SIG-M5 treated with dmso at 0.1 percent for 504 hours (cell line): ENCODE data around the gene SORL1.
"Not testable (repeated sequence)": the region's sequence is repeated elsewhere in the genome, so short reads cannot be mapped to it uniquely, and the experiment has no call there.

ENCODE experiments used
- DNase-seq: peaks from one replicate; lab custom pipeline; 2025; ENCODE audit not compliant: unreplicated experiment; lab: John Stamatoyannopoulos, UW

Gene SORL1

GRCh38 chr11:121560236-121560635 is 108.1 kb downstream of the SORL1 start:
- DNase-seq, result no peak

GRCh38 chr11:121561240-121561639 is 109.1 kb downstream of the SORL1 start:
- no peak for DNase-seq

- DNase-seq, result no peak
Measured at GRCh38 chr11:121561716-121562115, 109.6 kb downstream of the SORL1 start.

GRCh38 chr11:121563003-121563402 is 110.9 kb downstream of the SORL1 start:
- no peak for DNase-seq

- no peak for DNase-seq
Measured at GRCh38 chr11:121563900-121564822, 112.0 kb downstream of the SORL1 start.

- DNase-seq, result no peak
Measured at GRCh38 chr11:121564948-121565684, 113.0 kb downstream of the SORL1 start.

GRCh38 chr11:121566279-121567168 is 114.4 kb downstream of the SORL1 start:
- no peak for DNase-seq

GRCh38 chr11:121567995-121568394 is 115.9 kb downstream of the SORL1 start:
- DNase-seq, result no peak

GRCh38 chr11:121569332-121570299 is 117.5 kb downstream of the SORL1 start:
- DNase-seq, result not testable (repeated sequence)

- DNase-seq, result no peak
Measured at GRCh38 chr11:121570453-121570852, 118.3 kb downstream of the SORL1 start.

- DNase-seq, result no peak
Measured at GRCh38 chr11:121571506-121571905, 119.4 kb downstream of the SORL1 start.

- DNase-seq, result no peak
Measured at GRCh38 chr11:121572571-121573059, 120.5 kb downstream of the SORL1 start.

- DNase-seq, result no peak
Measured at GRCh38 chr11:121574801-121575200, 122.7 kb downstream of the SORL1 start.

- peak; percentile 86 for DNase-seq
Measured at GRCh38 chr11:121575250-121575962, 123.3 kb downstream of the SORL1 start.

- no peak for DNase-seq
Measured at GRCh38 chr11:121575963-121576290, 123.8 kb downstream of the SORL1 start.

- no peak for DNase-seq
Measured at GRCh38 chr11:121576531-121576930, 124.4 kb downstream of the SORL1 start.

GRCh38 chr11:121577106-121577848 is 125.2 kb downstream of the SORL1 start:
- no peak for DNase-seq

- DNase-seq, result no peak
Measured at GRCh38 chr11:121578251-121578976, 126.3 kb downstream of the SORL1 start.
